H54 (cell line): ENCODE measurements around the gene DNAJC3.
"Not testable (repeated sequence)": the region's sequence is repeated elsewhere in the genome, so short reads cannot be mapped to it uniquely, and the experiment has no call there.

Source experiments
- DNase-seq: peaks from one replicate; pipeline ENCODE4 v3.0.0; 2011; ENCODE audit warnings: low spot score, mixed read lengths; ENCODE audit not compliant: insufficient read length
- FAIRE-seq: peaks from 3 replicates; lab custom pipeline; 2011; peaks lifted over from hg19 to GRCh38; lab: Jason Lieb, UNC
- POLR2A ChIP-seq: IDR thresholded peaks from 2 replicates; pipeline ENCODE4 v1.6.1; 2011; ENCODE audit warnings: low read depth, mild to moderate bottlenecking, low read length

Gene DNAJC3

DNA sequence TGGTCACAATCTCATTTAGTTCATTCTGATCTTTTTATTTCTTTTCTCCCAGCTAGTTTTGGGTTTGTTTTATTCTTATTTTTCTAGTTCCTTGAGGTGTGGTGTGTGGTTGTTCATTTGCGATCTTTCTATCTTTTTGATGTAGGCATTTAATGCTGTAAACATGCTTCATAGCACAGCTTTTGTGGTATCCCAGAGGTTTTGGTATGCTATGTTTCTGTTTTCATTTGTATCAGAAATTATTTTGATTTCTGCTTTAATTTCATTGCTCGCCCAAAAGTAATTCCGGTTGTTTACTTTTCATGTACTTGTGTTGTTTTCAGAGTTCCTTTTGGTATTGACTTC lies 12.6 kb downstream of the DNAJC3 start:
- FAIRE-seq (no peak), DNase-seq (no peak)
- TF ChIP-seq POLR2A, result no peak

GRCh38 chr13:95690986-95691385 lies 14.0 kb downstream of the DNAJC3 start:
- DNase-seq, FAIRE-seq: not testable (repeated sequence)

DNA sequence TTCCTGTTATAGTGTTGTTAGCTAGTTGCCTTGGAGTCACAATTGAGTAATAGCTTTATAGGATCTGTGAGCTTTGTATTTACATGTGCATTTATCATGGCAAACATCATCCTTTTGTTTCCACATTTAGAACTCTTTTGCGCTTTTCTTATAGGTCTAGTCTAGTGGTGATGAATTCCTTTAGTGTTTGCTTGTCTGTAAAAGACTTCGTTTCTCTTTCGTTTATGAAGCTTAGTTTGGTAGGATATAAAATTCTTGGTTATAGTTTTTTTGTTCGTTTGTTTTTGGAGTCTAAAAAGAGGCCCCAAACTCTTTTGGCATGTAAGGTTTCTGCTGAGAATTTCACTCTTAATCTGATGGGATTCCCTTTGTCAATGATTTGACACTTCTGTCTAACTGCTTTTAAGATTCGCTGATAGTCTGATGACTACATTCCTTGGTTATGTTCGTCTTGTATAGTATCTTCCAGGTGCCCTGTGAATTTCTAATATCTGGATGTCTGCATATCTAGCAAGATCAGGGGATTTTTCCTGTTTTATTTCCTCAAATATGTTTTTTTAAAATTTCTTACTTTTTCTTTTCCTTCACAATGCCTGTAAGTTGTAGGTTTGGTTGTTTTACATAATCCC lies 20.2 kb downstream of the DNAJC3 start:
- FAIRE-seq (peak; percentile 53), DNase-seq (no peak)
- TF ChIP-seq POLR2A, result no peak

DNA sequence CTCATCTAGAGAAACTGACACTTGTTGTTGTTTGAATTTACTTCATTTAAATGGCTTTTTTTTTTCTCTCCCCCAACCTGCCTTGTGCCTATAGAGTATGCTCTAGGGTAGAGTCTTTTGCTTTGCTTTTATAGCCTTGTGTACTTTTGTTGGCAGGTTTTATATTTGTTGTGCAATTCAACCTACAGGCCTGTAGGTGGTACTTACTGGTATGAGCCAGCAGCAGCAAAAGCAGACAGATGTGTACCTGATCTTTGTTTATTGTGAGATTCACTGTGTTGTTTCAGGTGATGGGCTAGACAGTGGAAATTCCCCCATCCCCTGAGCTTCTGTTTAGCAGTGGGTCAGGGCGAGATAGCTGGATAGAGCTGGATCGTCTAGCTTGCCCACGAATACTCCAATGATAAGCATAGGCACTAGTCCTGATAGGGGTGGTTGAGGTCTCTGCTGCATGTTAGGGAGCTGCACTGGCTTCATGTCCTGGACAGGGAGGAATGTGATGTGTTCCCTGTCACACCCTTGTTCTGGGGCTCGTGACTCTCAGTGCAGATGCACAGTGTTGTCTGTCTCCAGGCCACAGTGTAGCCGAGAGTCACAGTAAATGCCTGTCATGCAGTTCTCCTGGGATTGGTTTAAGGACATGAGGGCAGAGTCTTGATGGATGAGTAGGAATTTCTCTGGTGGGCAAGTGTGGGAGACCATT lies 21.3 kb downstream of the DNAJC3 start:
- DNase-seq (no peak), FAIRE-seq (peak; percentile 93)
- no peak for TF ChIP-seq POLR2A

- no peak for DNase-seq
- TF ChIP-seq POLR2A, result no peak
- FAIRE-seq, result no peak
These were observed 26.6 kb downstream of the DNAJC3 start for GRCh38 chr13:95703576-95703975.

GRCh38 chr13:95704510-95704909 lies 27.6 kb downstream of the DNAJC3 start:
- DNase-seq (no peak), FAIRE-seq (peak; percentile 58)

DNA sequence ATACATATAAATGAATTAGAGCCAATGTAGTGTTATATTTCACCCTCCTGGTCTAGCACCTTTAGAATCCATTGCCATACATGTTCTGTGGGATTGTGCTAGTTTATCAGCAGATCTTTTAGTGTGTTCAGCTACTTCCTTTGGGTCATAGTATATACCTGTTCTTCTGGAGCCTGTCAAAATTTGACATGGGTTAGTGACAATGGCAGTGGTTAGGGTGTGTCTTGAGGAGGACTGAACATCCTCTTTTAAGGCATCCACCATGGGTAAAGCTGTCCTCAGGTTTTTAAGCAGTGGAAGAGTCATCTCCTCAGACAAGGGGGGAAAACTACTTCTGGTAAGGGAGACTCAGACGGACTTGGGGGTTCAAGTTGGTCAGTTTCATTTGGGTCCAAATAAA lies 29.4 kb downstream of the DNAJC3 start:
- no peak for TF ChIP-seq POLR2A
- FAIRE-seq, result peak; percentile 30
- DNase-seq, result no peak

More at GRCh38 chr13:95704510-95704909, 27.6 kb downstream of the DNAJC3 start:
- TF ChIP-seq POLR2A, result no peak

- TF ChIP-seq POLR2A, result no peak
- DNase-seq, result no peak
- FAIRE-seq, result no peak
These were observed 30.1 kb downstream of the DNAJC3 start for GRCh38 chr13:95707035-95707434.

DNA sequence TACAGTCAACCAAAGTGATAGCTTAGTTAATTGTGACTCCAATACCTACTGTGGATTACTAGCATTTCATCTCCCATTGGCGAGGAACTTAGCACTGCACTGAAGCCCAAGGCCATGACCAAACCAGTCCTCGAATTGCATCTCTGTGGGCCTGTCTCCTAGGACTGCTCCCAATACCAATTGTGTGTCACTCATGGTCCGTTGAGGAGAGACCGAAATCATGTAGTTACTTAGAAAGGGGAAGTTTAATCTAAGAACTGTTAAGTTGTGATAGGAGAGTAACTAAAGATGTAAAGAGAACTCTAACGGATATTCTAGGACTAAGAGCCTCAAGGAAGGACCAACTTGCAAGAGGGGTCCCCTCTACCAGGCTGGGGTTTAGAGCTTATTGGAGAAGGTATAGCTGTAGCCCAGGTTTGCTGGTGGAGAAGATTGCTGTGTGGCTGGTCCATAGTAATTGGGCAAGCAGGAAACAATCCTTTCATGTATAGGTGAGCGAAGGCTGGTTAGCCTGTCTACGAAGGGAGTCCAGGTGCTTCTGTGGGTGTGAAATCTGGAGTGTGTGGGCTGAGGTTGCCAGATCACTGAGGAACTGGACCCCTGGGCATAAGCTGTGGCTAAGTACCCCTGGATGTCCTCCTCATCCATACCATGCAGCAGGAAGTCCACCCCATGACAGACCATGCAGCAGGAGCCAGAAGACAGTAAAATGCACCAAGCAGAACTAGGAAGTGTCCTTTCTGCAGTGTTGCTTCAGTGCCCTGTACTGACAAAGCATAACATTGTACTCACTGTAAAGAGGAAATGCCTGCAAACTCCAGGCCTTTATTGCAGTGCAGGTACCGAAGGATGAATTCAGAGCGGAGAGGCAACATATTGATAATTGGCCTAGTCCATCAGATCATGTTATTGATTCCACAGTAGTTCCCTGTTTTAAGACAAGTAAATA lies 30.8 kb downstream of the DNAJC3 start:
- TF ChIP-seq POLR2A, result no peak
- FAIRE-seq (peak; percentile 43), DNase-seq (no peak)

DNA sequence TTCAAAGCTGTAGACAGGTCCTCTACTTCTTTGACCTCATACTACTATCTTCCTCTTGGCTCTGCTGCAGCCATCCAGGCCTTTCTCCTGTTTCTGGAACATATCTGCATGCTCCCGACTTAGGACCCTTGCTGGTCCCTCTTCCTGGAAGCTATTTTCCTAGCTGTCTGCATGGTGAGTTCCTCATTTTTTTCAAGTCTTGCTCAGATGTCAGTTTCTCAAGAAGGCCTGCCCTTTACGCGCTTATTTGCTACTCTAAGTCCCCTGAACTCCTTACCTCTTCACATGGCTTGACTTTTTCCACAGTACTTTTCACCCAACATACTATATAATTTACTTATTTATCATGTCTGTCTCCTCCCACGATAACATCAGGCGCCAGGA lies 31.4 kb downstream of the DNAJC3 start:
- TF ChIP-seq POLR2A, result no peak
- FAIRE-seq (no peak), DNase-seq (no peak)

GRCh38 chr13:95708811-95709500 lies 32.0 kb downstream of the DNAJC3 start:
- FAIRE-seq, result no peak
- DNase-seq, result no peak
- TF ChIP-seq POLR2A, result no peak

- FAIRE-seq (peak; percentile 27), DNase-seq (no peak)
- TF ChIP-seq POLR2A, result no peak
These were observed 33.4 kb downstream of the DNAJC3 start for GRCh38 chr13:95710313-95710712.

GRCh38 chr13:95712846-95713245 lies 35.9 kb downstream of the DNAJC3 start:
- FAIRE-seq, DNase-seq: not testable (repeated sequence)

GRCh38 chr13:95713651-95714050 lies 36.7 kb downstream of the DNAJC3 start:
- no peak for TF ChIP-seq POLR2A
- DNase-seq (no peak), FAIRE-seq (peak; percentile 74)
